ENCODE results near the gene DNAJC12. TPM values are rescaled to one million over a fixed set of nuclear protein-coding genes. Genes with fewer than 3 reads are reported as not detected.

Gene DNAJC12
- total RNA-seq, 3 donors from 2014 or later, result 0.96 to 49.8 (median 19.0) TPM

GRCh38 chr10:67819768-67820204 is 18.2 kb downstream of the DNAJC12 start:
- no peak overlapping the region for H3K4me3 ChIP-seq
- intact Hi-C loops (cut with DNase I; ENCODE audit: low total_unique reads), result loop anchor here (2.0 kb wide), 1 partner anchor 51 kb away; no protein-coding TSS in a partner anchor

DNA sequence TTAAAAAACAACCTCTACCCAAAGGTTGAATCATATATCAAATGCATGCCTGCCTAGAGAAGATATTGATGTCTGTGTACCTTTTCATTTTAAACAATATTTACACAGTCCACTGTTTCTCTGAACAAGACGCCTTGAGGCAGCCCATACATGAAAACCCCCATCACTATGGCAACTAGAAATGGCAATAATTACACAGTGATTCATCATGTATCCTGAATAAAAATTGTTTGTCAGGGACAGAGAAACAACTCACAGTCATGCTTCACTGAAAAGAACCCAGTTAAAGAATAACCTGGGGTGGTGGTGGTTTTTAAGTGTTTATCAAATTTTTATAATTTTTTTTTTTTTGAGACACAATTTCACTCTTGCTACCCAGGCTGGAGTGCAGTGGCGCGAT is 19.7 kb downstream of the DNAJC12 start:
- intact Hi-C loops (cut with DNase I; ENCODE audit: low total_unique reads), result no loop called here
- peak overlapping the region; percentile 67 to 70 for H3K27ac ChIP-seq
- H3K4me3 ChIP-seq, result no peak overlapping the region
- H3K27me3 ChIP-seq, result no peaks in the 10 kb centered on the region
- H3K4me1 ChIP-seq, result no peaks in the 10 kb centered on the region
- TF ChIP-seq CTCF (IDR thresholded peaks at IDR 0.05) (no peak), POLR2AphosphoS5 (IDR thresholded peaks at IDR 0.05) (no peak), POLR2A (IDR thresholded peaks at IDR 0.05) (no peak)
- no peak for DNase-seq (ENCODE audit: low spot score in 2 of 2)
- H3K9me3 ChIP-seq, result no peaks in the 10 kb centered on the region
- H3K36me3 ChIP-seq, result no peaks in the 10 kb centered on the region

More at GRCh38 chr10:67819768-67820204, 18.2 kb downstream of the DNAJC12 start:
- H3K9me3 ChIP-seq, result no peaks in the 10 kb centered on the region
- no peak for DNase-seq (ENCODE audit: low spot score in 2 of 2)
- no peaks in the 10 kb centered on the region for H3K27me3 ChIP-seq
- peak overlapping the region in 1 of 2 donors; percentile 70 for H3K27ac ChIP-seq
- no peaks in the 10 kb centered on the region for H3K36me3 ChIP-seq
- no peak for TF ChIP-seq POLR2A (IDR thresholded peaks at IDR 0.05)
- TF ChIP-seq POLR2AphosphoS5 (IDR thresholded peaks at IDR 0.05), result no peak
- TF ChIP-seq CTCF (IDR thresholded peaks at IDR 0.05), result no peak
- no peaks in the 10 kb centered on the region for H3K4me1 ChIP-seq

GRCh38 chr10:67816719-67817118 is 21.3 kb downstream of the DNAJC12 start:
- H3K27ac ChIP-seq, result peak overlapping the region in 1 of 2 donors; percentile 50
- DNase-seq (ENCODE audit: low spot score in 2 of 2), result no peak
- H3K36me3 ChIP-seq, result no peaks in the 10 kb centered on the region
- no peaks in the 10 kb centered on the region for H3K4me1 ChIP-seq
- TF ChIP-seq POLR2AphosphoS5 (IDR thresholded peaks at IDR 0.05) (no peak), POLR2A (IDR thresholded peaks at IDR 0.05) (no peak), CTCF (IDR thresholded peaks at IDR 0.05) (no peak)
- H3K27me3 ChIP-seq, result no peaks in the 10 kb centered on the region
- intact Hi-C loops (cut with DNase I; ENCODE audit: low total_unique reads), result no loop called here
- H3K4me3 ChIP-seq, result no peak overlapping the region
- H3K9me3 ChIP-seq, result no peaks in the 10 kb centered on the region

DNA sequence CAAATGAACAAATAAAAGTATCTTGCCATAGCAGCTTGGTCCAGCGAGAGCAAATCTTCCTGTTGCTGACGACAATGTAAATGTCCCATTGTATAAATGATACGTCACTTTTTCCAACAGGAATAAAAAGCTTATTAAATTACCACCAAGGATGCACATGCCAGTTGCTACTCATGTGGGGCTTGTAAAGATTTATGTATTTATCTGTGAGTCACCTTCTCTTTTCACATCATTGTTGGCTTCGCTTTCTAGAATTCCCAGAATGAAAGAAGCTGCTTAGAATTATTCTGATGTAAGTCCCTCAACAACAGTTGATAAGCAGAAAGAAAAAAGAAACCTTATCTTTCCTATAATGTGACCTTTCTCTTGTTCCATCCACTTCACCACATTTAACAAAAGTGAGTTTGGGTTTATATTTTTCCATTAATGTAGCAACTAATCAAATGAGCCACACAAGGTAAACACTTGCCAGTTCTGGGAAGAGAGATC is 22.4 kb downstream of the DNAJC12 start:
- no peak for DNase-seq (ENCODE audit: low spot score in 2 of 2)
- no peak overlapping the region for H3K27ac ChIP-seq
- H3K4me3 ChIP-seq, result no peak overlapping the region
- H3K9me3 ChIP-seq, result no peaks in the 10 kb centered on the region
- TF ChIP-seq POLR2A (IDR thresholded peaks at IDR 0.05) (no peak), POLR2AphosphoS5 (IDR thresholded peaks at IDR 0.05) (no peak), CTCF (IDR thresholded peaks at IDR 0.05) (no peak)
- intact Hi-C loops (cut with DNase I; ENCODE audit: low total_unique reads), result no loop called here
- H3K27me3 ChIP-seq, result no peaks in the 10 kb centered on the region
- H3K4me1 ChIP-seq, result no peaks in the 10 kb centered on the region
- H3K36me3 ChIP-seq, result no peaks in the 10 kb centered on the region

- Histone ChIP-seq H3K9me3 (no peaks in the 10 kb centered on the region), H3K27me3 (no peaks in the 10 kb centered on the region), H3K36me3 (no peaks in the 10 kb centered on the region), H3K27ac (no peak overlapping the region), H3K4me1 (no peaks in the 10 kb centered on the region), H3K4me3 (no peak overlapping the region)
- intact Hi-C loops (cut with DNase I; ENCODE audit: low total_unique reads), result no loop called here
- no peak for DNase-seq (ENCODE audit: low spot score in 2 of 2)
- TF ChIP-seq POLR2AphosphoS5 (IDR thresholded peaks at IDR 0.05) (no peak), POLR2A (IDR thresholded peaks at IDR 0.05) (no peak), CTCF (IDR thresholded peaks at IDR 0.05) (no peak)
Observed at GRCh38 chr10:67812007-67812406, 26.0 kb downstream of the DNAJC12 start.
